ENCODE results near the gene SPATA13. TPM values are rescaled to one million over a fixed set of nuclear protein-coding genes. Genes with fewer than 3 reads are reported as not detected.

The SPATA13 gene
- total RNA-seq, 4 donors from 2014 or later = 10.0 to 24.6 (median 13.4) TPM

DNA sequence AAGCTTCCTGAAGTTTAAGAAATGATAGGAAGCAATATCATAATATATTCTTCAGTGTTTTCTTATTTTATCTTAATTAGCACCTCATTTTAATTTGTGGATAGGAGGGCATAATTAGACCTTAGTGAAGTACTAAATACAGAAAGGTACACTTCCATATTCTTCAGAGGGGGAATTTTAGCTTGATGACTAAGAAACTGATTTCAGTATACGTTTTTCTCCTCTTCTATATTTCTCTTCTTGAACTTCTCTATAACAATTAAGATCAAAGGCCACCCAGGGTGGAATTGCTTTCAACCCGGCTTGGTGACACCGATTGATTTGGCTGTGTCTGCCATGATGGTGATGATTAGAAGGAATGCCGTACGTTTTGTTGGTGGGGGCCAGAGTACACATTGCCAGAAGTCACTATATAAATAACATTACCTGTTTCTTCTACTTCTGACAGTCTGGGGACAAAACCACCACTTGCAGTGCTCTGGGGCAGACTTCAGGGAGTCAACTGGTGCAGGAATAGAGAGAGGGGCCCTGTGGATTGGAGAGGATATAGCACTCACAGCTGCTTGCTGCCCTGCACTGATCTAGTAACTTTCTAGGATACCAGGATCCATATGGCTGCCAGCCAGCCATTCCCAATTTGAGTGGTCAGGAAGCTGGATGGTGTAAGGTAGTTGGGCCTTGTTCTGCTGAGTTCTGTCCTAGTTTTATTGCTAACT lies 73.8 kb downstream of the SPATA13 start:
- WGBS, 2 donors (ENCODE audit: low coverage in 1 of 2) = 64 to 75% methylated on average over 3 to 5 of the region's 5 CpGs
- no peak overlapping the region for H3K4me3 ChIP-seq
- H3K9me3 ChIP-seq = no peaks in the 10 kb centered on the region
- ATAC-seq = no peak
- H3K36me3 ChIP-seq = no peaks in the 10 kb centered on the region
- TF ChIP-seq POLR2A (IDR thresholded peaks at IDR 0.05) (no peak), EP300 (IDR thresholded peaks at IDR 0.05) (no peak), POLR2AphosphoS5 (IDR thresholded peaks at IDR 0.05) (no peak)
- TF ChIP-seq, protein P1, sequence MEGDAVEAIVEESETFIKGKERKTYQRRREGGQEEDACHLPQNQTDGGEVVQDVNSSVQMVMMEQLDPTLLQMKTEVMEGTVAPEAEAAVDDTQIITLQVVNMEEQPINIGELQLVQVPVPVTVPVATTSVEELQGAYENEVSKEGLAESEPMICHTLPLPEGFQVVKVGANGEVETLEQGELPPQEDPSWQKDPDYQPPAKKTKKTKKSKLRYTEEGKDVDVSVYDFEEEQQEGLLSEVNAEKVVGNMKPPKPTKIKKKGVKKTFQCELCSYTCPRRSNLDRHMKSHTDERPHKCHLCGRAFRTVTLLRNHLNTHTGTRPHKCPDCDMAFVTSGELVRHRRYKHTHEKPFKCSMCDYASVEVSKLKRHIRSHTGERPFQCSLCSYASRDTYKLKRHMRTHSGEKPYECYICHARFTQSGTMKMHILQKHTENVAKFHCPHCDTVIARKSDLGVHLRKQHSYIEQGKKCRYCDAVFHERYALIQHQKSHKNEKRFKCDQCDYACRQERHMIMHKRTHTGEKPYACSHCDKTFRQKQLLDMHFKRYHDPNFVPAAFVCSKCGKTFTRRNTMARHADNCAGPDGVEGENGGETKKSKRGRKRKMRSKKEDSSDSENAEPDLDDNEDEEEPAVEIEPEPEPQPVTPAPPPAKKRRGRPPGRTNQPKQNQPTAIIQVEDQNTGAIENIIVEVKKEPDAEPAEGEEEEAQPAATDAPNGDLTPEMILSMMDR (IDR thresholded peaks at IDR 0.05) = no peak
- H3K4me1 ChIP-seq = peaks cover 0 to 24% (median 0%) of the 10 kb centered on the region in 3 donors
- H3K27ac ChIP-seq = no peak overlapping the region
- H3K27me3 ChIP-seq = no peaks in the 10 kb centered on the region

DNA sequence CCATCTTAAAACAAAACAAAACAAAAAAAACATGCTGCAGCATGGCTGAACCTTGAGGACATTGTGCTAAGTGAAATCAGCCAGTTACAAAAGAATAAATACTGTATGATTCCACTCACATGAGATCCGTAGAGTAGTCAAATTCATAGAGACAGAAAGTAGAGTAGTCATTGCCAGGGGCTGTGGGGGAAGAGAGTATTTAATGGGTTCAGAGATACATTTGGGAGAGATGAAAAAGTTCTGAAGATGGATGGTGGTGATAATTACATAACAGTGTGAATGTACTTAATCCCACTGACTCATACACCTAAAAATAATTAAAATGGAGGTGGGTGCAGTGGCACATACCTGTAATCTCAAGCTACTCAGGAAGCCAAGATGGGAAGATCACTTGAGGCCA lies 76.8 kb downstream of the SPATA13 start:
- no peak overlapping the region for H3K27ac ChIP-seq
- no peaks in the 10 kb centered on the region for H3K27me3 ChIP-seq
- 67 to 86% methylated on average over 1 of the region's 1 CpG for WGBS, 2 donors (ENCODE audit: low coverage in 1 of 2)
- no peaks in the 10 kb centered on the region for H3K36me3 ChIP-seq
- TF ChIP-seq EP300 (IDR thresholded peaks at IDR 0.05) (no peak), POLR2AphosphoS5 (IDR thresholded peaks at IDR 0.05) (no peak), POLR2A (IDR thresholded peaks at IDR 0.05) (no peak)
- TF ChIP-seq, protein P1 (IDR thresholded peaks at IDR 0.05) = no peak
- H3K4me3 ChIP-seq = no peak overlapping the region
- peaks cover 0 to 16% (median 0%) of the 10 kb centered on the region in 3 donors for H3K4me1 ChIP-seq
- no peaks in the 10 kb centered on the region for H3K9me3 ChIP-seq
- ATAC-seq = no peak

DNA sequence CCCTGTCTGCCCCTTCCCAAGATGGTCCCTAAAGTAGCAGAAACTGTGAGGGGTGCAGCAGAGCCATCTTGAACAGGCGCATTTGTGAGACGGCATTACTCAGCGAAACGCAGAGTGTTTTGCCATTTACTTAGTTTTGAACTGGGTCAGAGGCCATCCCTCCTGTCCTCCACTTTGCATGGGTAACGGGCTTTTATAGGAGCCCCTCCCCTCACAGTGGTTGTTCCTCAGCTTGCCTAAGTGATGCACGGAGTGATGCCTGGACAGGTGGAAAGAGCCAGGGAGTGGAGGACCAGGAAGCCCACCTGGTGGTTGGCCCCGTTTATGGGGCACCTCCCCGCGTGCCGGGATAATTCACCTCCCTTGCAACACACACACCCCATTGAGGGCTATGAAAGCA lies 80.8 kb downstream of the SPATA13 start:
- 88% methylated on average over 7 of the region's 10 CpGs; no CpG with 5 or more reads in 1 of the 2 donors for WGBS, 2 donors (ENCODE audit: low coverage in 1 of 2)
- no peaks in the 10 kb centered on the region for H3K4me1 ChIP-seq
- no peak for ATAC-seq
- no peaks in the 10 kb centered on the region for H3K9me3 ChIP-seq
- no peak overlapping the region for H3K4me3 ChIP-seq
- TF ChIP-seq EP300 (IDR thresholded peaks at IDR 0.05) (no peak), POLR2A (IDR thresholded peaks at IDR 0.05) (no peak), POLR2AphosphoS5 (IDR thresholded peaks at IDR 0.05) (no peak)
- TF ChIP-seq, protein P1 (IDR thresholded peaks at IDR 0.05) = no peak
- H3K27me3 ChIP-seq = no peaks in the 10 kb centered on the region
- no peak overlapping the region for H3K27ac ChIP-seq
- no peaks in the 10 kb centered on the region for H3K36me3 ChIP-seq

DNA sequence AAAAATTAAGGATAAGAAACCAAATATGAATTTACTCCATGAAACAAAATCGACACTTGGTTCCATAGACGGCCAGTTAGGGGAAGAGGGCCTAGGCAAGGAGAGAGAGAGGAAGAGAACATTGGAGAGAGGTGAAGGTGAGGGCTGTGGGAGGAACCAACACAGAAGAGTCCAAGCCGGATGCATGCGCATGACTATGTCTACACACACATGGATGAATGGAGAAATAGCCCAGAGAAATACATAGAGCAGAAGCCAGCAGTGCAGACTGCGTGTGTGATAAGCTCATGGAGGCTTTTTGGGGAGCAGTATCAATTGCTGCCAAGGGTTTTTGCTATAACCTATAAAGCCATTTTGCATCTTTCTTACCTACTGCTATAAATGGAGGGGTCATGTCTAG lies 81.6 kb downstream of the SPATA13 start:
- Histone ChIP-seq H3K27me3 (no peaks in the 10 kb centered on the region), H3K36me3 (no peaks in the 10 kb centered on the region), H3K4me1 (no peaks in the 10 kb centered on the region), H3K27ac (no peak overlapping the region), H3K4me3 (no peak overlapping the region), H3K9me3 (no peaks in the 10 kb centered on the region)
- ATAC-seq = no peak
- no peak for TF ChIP-seq EP300 (IDR thresholded peaks at IDR 0.05)
- TF ChIP-seq POLR2AphosphoS5 (IDR thresholded peaks at IDR 0.05) = no peak
- TF ChIP-seq, protein P1 (IDR thresholded peaks at IDR 0.05) = no peak
- TF ChIP-seq POLR2A (IDR thresholded peaks at IDR 0.05) = no peak
- WGBS, 2 donors (ENCODE audit: low coverage in 1 of 2) = 93 to 94% methylated on average over 3 to 5 of the region's 5 CpGs

DNA sequence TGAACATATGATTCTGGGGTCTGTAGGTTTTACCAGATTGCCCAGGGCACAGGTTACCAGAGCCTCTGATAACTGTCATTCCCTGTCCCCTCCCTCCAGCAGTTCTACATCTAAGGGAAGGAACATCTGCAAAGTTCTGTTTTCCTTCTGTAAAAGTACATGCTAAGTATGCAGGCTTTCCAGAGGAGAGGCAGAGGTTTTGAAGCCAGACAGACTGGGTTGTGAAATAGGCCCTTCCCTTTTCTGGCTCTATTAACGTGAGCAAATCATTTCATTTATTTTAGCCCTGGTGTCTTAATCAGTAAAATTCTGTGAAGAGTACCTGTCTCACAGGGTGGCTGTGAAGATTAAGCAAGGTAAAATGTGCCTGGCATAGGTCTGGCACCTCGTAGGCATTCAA lies 82.8 kb downstream of the SPATA13 start:
- Histone ChIP-seq H3K4me3 (no peak overlapping the region), H3K9me3 (no peaks in the 10 kb centered on the region), H3K27ac (no peak overlapping the region), H3K4me1 (no peaks in the 10 kb centered on the region), H3K36me3 (no peaks in the 10 kb centered on the region), H3K27me3 (no peaks in the 10 kb centered on the region)
- TF ChIP-seq POLR2AphosphoS5 (IDR thresholded peaks at IDR 0.05) (no peak), POLR2A (IDR thresholded peaks at IDR 0.05) (no peak), EP300 (IDR thresholded peaks at IDR 0.05) (no peak)
- TF ChIP-seq, protein P1 (IDR thresholded peaks at IDR 0.05) = no peak
- peak; percentile 46 for ATAC-seq
- 57 to 85% methylated on average over 1 to 2 of the region's 2 CpGs for WGBS, 2 donors (ENCODE audit: low coverage in 1 of 2)
